WTC11 (cell line): Measurements from ENCODE around the gene FRMD4A.

ENCODE experiments used
- CREB1 ChIP-seq: sonication (generic); formaldehyde crosslinking; IDR thresholded peaks from 2 replicates; pipeline ENCODE4 v1.8.0; 2023; ENCODE audit warnings: mild to moderate bottlenecking, missing genetic modification reagents
- CTCF ChIP-seq: fragments of 200-600 bp; IDR thresholded peaks from 2 replicates; pipeline ENCODE4 v1.8.0; 2022; ENCODE audit warnings: antibody characterized with exemption
- FOXJ3 ChIP-seq: sonication (generic); formaldehyde crosslinking; IDR thresholded peaks from 2 replicates; pipeline ENCODE4 v1.9.0; 2021; ENCODE audit warnings: missing genetic modification reagents, mild to moderate bottlenecking, borderline replicate concordance
- NFATC4 ChIP-seq: fragments of 250-450 bp; sonication (Bioruptor Pico); IDR thresholded peaks from 2 replicates; pipeline ENCODE4 v1.9.0; 2021; ENCODE audit warnings: mild to moderate bottlenecking

GRCh38 chr10:14240253-14241189, 90.2 kb downstream of the FRMD4A start:
- no peak for TF ChIP-seq CREB1 (CRISPR knock-in tag)
- no peak for TF ChIP-seq CTCF
- no peak for TF ChIP-seq FOXJ3 (CRISPR knock-in tag)
- TF ChIP-seq NFATC4 (CRISPR knock-in tag) = no peak
